ENCODE results near the gene ASTN1. TPM values are rescaled to one million over a fixed set of nuclear protein-coding genes. Genes with fewer than 3 reads are reported as not detected.

ASTN1 gene
- total RNA-seq, 1 experiment from 2014 or later = 0.42 TPM

DNA sequence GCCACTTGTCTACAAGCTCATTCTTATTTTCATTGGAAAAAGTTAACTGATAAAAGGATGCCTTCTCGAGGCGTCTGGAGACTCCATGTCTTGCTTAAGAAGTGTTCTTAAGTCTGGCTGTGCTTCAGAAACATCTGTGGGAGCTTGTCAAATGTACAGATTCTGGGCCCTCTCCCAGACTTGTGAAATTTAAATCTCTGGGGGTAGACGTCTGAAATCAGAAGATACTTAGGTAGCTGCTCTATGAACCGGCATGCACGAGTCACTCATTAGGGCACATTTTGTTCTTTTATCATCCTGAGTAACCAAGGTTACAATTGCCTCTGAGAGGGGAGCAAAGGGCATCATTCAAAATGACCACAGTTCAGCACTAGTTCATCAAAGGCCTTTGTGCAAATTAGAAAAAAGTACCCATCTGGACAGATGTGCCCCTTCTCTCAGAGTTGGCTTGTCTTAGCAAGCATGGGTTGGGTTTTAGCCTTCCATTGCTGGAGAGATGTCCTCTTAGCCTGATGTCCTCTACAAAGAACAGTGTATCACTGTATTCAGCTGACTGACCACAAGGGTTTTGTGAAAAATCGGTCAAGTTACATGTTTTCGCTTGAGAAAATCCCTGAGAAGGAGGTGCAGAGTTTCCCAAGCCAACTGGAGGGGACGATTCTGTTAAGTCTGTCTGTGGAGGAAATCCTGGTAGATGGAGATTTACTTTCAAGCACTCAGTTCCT, 156.9 kb downstream of the ASTN1 start:
- Histone ChIP-seq H4K20me1 (ENCODE audit: insufficient read depth) (no peaks in the 10 kb centered on the region), H3K27me3 (ENCODE audit: insufficient read depth, low read length) (peaks cover 7% of the 10 kb centered on the region), H3K4me3 (replicated peaks in 1 of 2; ENCODE audit: low read depth in 1 of 2, low read length in 2 of 2) (no peak overlapping the region), H2AFZ (ENCODE audit: low read depth, low read length, poor library complexity, severe bottlenecking) (no peak overlapping the region), H3K9ac (ENCODE audit: low read length) (no peak overlapping the region), H3K36me3 (ENCODE audit: control insufficient read depth in 1 of 2, insufficient read depth in 2 of 2, low read length in 2 of 2) (no peaks in the 10 kb centered on the region), H3K27ac (ENCODE audit: low read depth, low read length) (no peak overlapping the region), H3K4me2 (ENCODE audit: low read length) (no peak overlapping the region), H3K4me1 (ENCODE audit: control insufficient read depth in 1 of 2, insufficient read depth in 2 of 2, low read length in 2 of 2) (no peaks in the 10 kb centered on the region), H3K9me2 (ENCODE audit: insufficient read depth) (no peaks in the 10 kb centered on the region), H3K9me3 (ENCODE audit: control insufficient read depth in 1 of 2, insufficient read depth in 1 of 2, low read depth in 1 of 2, low read length in 2 of 2) (no peaks in the 10 kb centered on the region), H3K79me2 (ENCODE audit: insufficient read depth, low read length) (no peaks in the 10 kb centered on the region)
- intact Hi-C loops (cut with micrococcal nuclease) = no loop called here
- ChIA-PET CTCF (no interaction called here), POLR2A (no interaction called here), RAD21 (ENCODE audit: low non-redundant PET in 1 of 2, low total read pairs in 2 of 2, uncharacterized antibody in 2 of 2, unreplicated experiment in 2 of 2) (no interaction called here)
- TF ChIP-seq EZH2phosphoT487 (IDR thresholded peaks at IDR 0.05; ENCODE audit: borderline replicate concordance) (no peak), JUND (IDR thresholded peaks at IDR 0.05) (no peak), EZH2 (IDR thresholded peaks at IDR 0.05) (no peak), TCF7L2 (IDR thresholded peaks at IDR 0.05; ENCODE audit: borderline replicate concordance, extremely low read depth, insufficient read depth, insufficient read length) (no peak), SIN3A (IDR thresholded peaks at IDR 0.05; ENCODE audit: low read depth) (no peak), CBX3 (IDR thresholded peaks at IDR 0.05; ENCODE audit: low read depth) (no peak), RAD21 (IDR thresholded peaks at IDR 0.05; ENCODE audit: low read depth) (no peak)
- TF ChIP-seq, protein P1, sequence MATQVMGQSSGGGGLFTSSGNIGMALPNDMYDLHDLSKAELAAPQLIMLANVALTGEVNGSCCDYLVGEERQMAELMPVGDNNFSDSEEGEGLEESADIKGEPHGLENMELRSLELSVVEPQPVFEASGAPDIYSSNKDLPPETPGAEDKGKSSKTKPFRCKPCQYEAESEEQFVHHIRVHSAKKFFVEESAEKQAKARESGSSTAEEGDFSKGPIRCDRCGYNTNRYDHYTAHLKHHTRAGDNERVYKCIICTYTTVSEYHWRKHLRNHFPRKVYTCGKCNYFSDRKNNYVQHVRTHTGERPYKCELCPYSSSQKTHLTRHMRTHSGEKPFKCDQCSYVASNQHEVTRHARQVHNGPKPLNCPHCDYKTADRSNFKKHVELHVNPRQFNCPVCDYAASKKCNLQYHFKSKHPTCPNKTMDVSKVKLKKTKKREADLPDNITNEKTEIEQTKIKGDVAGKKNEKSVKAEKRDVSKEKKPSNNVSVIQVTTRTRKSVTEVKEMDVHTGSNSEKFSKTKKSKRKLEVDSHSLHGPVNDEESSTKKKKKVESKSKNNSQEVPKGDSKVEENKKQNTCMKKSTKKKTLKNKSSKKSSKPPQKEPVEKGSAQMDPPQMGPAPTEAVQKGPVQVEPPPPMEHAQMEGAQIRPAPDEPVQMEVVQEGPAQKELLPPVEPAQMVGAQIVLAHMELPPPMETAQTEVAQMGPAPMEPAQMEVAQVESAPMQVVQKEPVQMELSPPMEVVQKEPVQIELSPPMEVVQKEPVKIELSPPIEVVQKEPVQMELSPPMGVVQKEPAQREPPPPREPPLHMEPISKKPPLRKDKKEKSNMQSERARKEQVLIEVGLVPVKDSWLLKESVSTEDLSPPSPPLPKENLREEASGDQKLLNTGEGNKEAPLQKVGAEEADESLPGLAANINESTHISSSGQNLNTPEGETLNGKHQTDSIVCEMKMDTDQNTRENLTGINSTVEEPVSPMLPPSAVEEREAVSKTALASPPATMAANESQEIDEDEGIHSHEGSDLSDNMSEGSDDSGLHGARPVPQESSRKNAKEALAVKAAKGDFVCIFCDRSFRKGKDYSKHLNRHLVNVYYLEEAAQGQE (IDR thresholded peaks at IDR 0.05; ENCODE audit: low read depth) = no peak
- TF ChIP-seq, protein P2, sequence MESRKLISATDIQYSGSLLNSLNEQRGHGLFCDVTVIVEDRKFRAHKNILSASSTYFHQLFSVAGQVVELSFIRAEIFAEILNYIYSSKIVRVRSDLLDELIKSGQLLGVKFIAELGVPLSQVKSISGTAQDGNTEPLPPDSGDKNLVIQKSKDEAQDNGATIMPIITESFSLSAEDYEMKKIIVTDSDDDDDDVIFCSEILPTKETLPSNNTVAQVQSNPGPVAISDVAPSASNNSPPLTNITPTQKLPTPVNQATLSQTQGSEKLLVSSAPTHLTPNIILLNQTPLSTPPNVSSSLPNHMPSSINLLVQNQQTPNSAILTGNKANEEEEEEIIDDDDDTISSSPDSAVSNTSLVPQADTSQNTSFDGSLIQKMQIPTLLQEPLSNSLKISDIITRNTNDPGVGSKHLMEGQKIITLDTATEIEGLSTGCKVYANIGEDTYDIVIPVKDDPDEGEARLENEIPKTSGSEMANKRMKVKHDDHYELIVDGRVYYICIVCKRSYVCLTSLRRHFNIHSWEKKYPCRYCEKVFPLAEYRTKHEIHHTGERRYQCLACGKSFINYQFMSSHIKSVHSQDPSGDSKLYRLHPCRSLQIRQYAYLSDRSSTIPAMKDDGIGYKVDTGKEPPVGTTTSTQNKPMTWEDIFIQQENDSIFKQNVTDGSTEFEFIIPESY (IDR thresholded peaks at IDR 0.05; ENCODE audit: extremely low read depth, insufficient replicate concordance, low read length) = no peak
- BruUV-seq (replicated peaks) = no TSS peak
- no peak for ATAC-seq
- no peak for DNase-seq (ENCODE audit: low read depth, low spot score)

All from HCT116 (cell line).